Measurements from ENCODE around the gene PIK3R5.
A peak's percentile ranks its signal among the peaks of the same experiment; 100 is the strongest.

Gene PIK3R5

GRCh38 chr17:8922928-8923327, 42.6 kb downstream of the PIK3R5 start:
- TF ChIP-seq TCF12 (IDR thresholded peaks at IDR 0.05; ENCODE audit: low read depth): no peak
- no peak for TF ChIP-seq CEBPB (IDR thresholded peaks at IDR 0.05)
- no peak for TF ChIP-seq YY1 (IDR thresholded peaks at IDR 0.05; ENCODE audit: low read depth)
- TF ChIP-seq MAX (IDR thresholded peaks at IDR 0.05): no peak
- TF ChIP-seq EP300 (IDR thresholded peaks at IDR 0.05; ENCODE audit: borderline replicate concordance): no peak
- no peak for TF ChIP-seq REST (IDR thresholded peaks at IDR 0.05; ENCODE audit: low read depth)
- TF ChIP-seq CREB1 (IDR thresholded peaks at IDR 0.05; ENCODE audit: low read depth): no peak
- no peak for TF ChIP-seq EGR1 (IDR thresholded peaks at IDR 0.05)
- no peak for TF ChIP-seq RAD21 (IDR thresholded peaks at IDR 0.05; ENCODE audit: low read depth)
- TF ChIP-seq FOXM1 (IDR thresholded peaks at IDR 0.05; ENCODE audit: borderline replicate concordance, low read depth): no peak
- no peak for TF ChIP-seq ZBTB7A (IDR thresholded peaks at IDR 0.05; ENCODE audit: low read depth)
- TF ChIP-seq TAF1 (IDR thresholded peaks at IDR 0.05; ENCODE audit: low read depth): no peak
- TF ChIP-seq USF1 (IDR thresholded peaks at IDR 0.05): no peak
- TF ChIP-seq NFIC (IDR thresholded peaks at IDR 0.05): no peak
- TF ChIP-seq TEAD4 (IDR thresholded peaks at IDR 0.05): no peak

GRCh38 chr17:8922451-8922850, 43.1 kb downstream of the PIK3R5 start:
- TF ChIP-seq EGR1 (IDR thresholded peaks at IDR 0.05) (no peak), NFIC (IDR thresholded peaks at IDR 0.05) (peak; percentile 32; the same call in 1 of the 2 replicates)

GRCh38 chr17:8921147-8921546, 44.4 kb downstream of the PIK3R5 start:
- TF ChIP-seq TEAD4 (IDR thresholded peaks at IDR 0.05) (no peak), NFIC (IDR thresholded peaks at IDR 0.05) (no peak), TCF12 (IDR thresholded peaks at IDR 0.05; ENCODE audit: low read depth) (no peak), RAD21 (IDR thresholded peaks at IDR 0.05; ENCODE audit: low read depth) (no peak)

GRCh38 chr17:8918807-8919465, 46.6 kb downstream of the PIK3R5 start:
- TF ChIP-seq EP300 (IDR thresholded peaks at IDR 0.05; ENCODE audit: borderline replicate concordance) (no peak), YY1 (IDR thresholded peaks at IDR 0.05; ENCODE audit: low read depth) (no peak), NFIC (IDR thresholded peaks at IDR 0.05) (no peak), MAX (IDR thresholded peaks at IDR 0.05) (no peak), CREB1 (IDR thresholded peaks at IDR 0.05; ENCODE audit: low read depth) (no peak), RAD21 (IDR thresholded peaks at IDR 0.05; ENCODE audit: low read depth) (no peak), USF1 (IDR thresholded peaks at IDR 0.05) (no peak), TCF12 (IDR thresholded peaks at IDR 0.05; ENCODE audit: low read depth) (no peak), FOXM1 (IDR thresholded peaks at IDR 0.05; ENCODE audit: borderline replicate concordance, low read depth) (no peak), ZBTB7A (IDR thresholded peaks at IDR 0.05; ENCODE audit: low read depth) (no peak), REST (IDR thresholded peaks at IDR 0.05; ENCODE audit: low read depth) (no peak), TAF1 (IDR thresholded peaks at IDR 0.05; ENCODE audit: low read depth) (no peak), CEBPB (IDR thresholded peaks at IDR 0.05) (no peak), EGR1 (IDR thresholded peaks at IDR 0.05) (no peak), TEAD4 (IDR thresholded peaks at IDR 0.05) (no peak)

GRCh38 chr17:8916466-8916865, 49.0 kb downstream of the PIK3R5 start:
- no peak for TF ChIP-seq MAX (IDR thresholded peaks at IDR 0.05)
- TF ChIP-seq CEBPB (IDR thresholded peaks at IDR 0.05): no peak
- no peak for TF ChIP-seq FOXM1 (IDR thresholded peaks at IDR 0.05; ENCODE audit: borderline replicate concordance, low read depth)
- TF ChIP-seq YY1 (IDR thresholded peaks at IDR 0.05; ENCODE audit: low read depth): no peak
- no peak for TF ChIP-seq RAD21 (IDR thresholded peaks at IDR 0.05; ENCODE audit: low read depth)
- TF ChIP-seq EP300 (IDR thresholded peaks at IDR 0.05; ENCODE audit: borderline replicate concordance): no peak
- TF ChIP-seq EGR1 (IDR thresholded peaks at IDR 0.05): no peak
- TF ChIP-seq TCF12 (IDR thresholded peaks at IDR 0.05; ENCODE audit: low read depth): no peak
- TF ChIP-seq CREB1 (IDR thresholded peaks at IDR 0.05; ENCODE audit: low read depth): no peak
- TF ChIP-seq USF1 (IDR thresholded peaks at IDR 0.05): no peak
- no peak for TF ChIP-seq TEAD4 (IDR thresholded peaks at IDR 0.05)
- TF ChIP-seq REST (IDR thresholded peaks at IDR 0.05; ENCODE audit: low read depth): no peak
- no peak for TF ChIP-seq NFIC (IDR thresholded peaks at IDR 0.05)

All from Ishikawa (cell line).